Mesothelial cell of epicardium (in vitro differentiated cells): Measurements from ENCODE around the gene DDX20. TPM values are rescaled to one million over a fixed set of nuclear protein-coding genes. Genes with fewer than 3 reads are reported as not detected.

ENCODE experiments used
- DNase-seq, 2 experiments: peaks; one replicate each; pipeline ENCODE4 v3.0.0; 2021; ENCODE audit warnings: low spot score in 2 of 2; ENCODE audit not compliant: unreplicated experiment in 2 of 2
- H3K27ac Mint-ChIP-seq: 2 replicates; pipeline ENCODE4 v1.8.0; 2021; ENCODE audit warnings: mixed read lengths
- H3K27me3 Mint-ChIP-seq: 2 replicates; pipeline ENCODE4 v1.8.0; 2021; ENCODE audit warnings: low read depth, mixed read lengths
- H3K36me3 Mint-ChIP-seq: 2 replicates; pipeline ENCODE4 v1.8.0; 2021; ENCODE audit warnings: mixed read lengths
- H3K4me1 Mint-ChIP-seq: 2 replicates; pipeline ENCODE4 v1.8.0; 2021; ENCODE audit warnings: mixed read lengths
- H3K4me3 Mint-ChIP-seq: 2 replicates; pipeline ENCODE4 v1.8.0; 2021; ENCODE audit warnings: mild to moderate bottlenecking, moderate library complexity, mixed read lengths
- H3K9me3 Mint-ChIP-seq: 2 replicates; pipeline ENCODE4 v1.8.0; 2021; ENCODE audit warnings: mixed read lengths
- total RNA-seq: library from RNA; stranded (reverse); gene quantifications from 3 replicates; pipeline ENCODE4 v1.2.1, GENCODE V29; 2021
- TF ChIP-seq, protein P1 (sequence below): fragments of 200-600 bp; sonication (generic); IDR thresholded peaks from one replicate; pipeline ENCODE4 v1.5.0; 2021; ENCODE audit warnings: antibody characterized with exemption; ENCODE audit not compliant: unreplicated experiment

The DDX20 gene
- total RNA-seq, 1 donor from 2014 or later = 16.5 TPM

DNA sequence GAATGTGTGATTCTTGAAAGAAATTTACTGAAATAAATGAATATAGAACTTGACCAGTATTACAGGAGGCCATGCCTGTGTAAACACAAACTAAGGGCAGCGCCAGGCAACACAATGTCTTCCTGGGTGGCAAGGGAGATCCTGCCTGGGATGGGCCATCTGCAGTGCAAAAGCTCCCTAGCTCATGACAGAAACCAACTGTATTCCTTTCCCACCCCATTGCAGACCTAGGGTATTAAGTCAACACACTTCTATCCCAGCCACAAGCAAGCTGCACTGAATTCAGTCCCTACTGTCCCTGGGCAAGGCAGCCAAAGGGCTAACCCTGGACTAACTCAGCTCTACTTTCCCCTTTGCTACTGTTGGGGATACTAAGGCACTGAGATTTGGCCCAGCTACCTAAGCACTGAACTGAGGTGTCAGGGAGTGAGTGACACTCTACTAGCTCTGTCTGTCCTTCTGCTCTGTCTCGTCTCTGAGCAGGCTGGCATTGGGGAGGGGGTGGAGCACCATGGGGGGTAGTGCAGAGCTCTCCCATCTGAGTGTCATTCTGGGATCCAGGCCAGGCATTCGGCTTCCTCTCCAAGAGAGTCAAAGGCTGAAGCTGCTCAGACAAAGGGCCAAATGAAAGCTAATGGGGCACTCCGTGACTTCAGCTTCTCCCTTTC is 19.0 kb upstream of the DDX20 start:
- Mint-ChIP-seq H3K4me1 (peaks cover 17% of the 10 kb centered on the region), H3K27ac (no peak overlapping the region), H3K27me3 (peaks cover 42% of the 10 kb centered on the region), H3K4me3 (no peak overlapping the region), H3K36me3 (no peaks in the 10 kb centered on the region), H3K9me3 (no peaks in the 10 kb centered on the region)
- no peak for DNase-seq
- TF ChIP-seq, protein P1, sequence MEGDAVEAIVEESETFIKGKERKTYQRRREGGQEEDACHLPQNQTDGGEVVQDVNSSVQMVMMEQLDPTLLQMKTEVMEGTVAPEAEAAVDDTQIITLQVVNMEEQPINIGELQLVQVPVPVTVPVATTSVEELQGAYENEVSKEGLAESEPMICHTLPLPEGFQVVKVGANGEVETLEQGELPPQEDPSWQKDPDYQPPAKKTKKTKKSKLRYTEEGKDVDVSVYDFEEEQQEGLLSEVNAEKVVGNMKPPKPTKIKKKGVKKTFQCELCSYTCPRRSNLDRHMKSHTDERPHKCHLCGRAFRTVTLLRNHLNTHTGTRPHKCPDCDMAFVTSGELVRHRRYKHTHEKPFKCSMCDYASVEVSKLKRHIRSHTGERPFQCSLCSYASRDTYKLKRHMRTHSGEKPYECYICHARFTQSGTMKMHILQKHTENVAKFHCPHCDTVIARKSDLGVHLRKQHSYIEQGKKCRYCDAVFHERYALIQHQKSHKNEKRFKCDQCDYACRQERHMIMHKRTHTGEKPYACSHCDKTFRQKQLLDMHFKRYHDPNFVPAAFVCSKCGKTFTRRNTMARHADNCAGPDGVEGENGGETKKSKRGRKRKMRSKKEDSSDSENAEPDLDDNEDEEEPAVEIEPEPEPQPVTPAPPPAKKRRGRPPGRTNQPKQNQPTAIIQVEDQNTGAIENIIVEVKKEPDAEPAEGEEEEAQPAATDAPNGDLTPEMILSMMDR = no peak

DNA sequence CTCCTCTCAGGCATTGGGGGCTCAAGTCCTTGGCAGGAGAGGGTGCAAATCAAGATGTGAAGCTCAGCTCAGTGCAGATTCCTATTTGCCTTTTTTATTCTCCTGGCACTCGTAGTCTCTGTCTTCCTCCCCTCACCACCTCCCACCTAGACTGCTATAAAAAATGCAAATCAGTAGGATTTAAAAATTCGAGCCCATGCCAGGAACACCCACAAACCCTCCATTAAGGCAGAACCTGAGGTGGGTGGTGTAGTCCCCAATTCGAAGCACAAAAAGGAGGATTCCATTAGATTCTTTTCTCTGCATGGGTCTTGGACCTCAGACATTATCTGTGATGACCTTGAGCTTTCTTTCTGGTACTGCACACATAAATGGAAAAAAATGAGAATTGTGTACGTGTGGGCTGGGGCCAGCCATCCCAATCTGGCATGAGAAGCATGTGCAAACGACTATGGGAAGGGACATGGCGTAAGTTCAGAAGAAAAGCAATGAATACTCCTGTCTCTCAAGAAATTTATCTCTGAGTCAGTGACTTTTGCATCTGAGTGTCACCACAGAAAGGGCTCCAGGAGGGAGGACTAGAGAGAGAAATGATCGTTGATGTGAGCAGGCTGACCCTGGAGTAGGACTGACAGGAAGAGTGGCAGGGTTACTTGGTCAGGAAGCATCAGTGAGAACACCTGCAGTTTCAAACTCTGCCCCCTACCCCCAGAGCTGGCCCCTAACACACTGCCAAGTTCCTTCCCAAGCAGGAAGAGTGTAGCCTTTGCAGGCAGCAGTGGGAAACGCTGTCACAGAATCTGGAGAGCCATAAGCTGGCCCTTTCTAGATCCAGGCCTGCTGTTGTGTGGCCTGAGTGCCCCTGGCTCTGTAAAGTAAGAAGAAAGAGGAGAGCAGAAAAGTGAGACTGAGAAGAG is 18.2 kb upstream of the DDX20 start:
- H3K27ac Mint-ChIP-seq = no peak overlapping the region
- H3K4me3 Mint-ChIP-seq = peak overlapping the region; percentile 74
- TF ChIP-seq, protein P1 = no peak
- no peaks in the 10 kb centered on the region for H3K36me3 Mint-ChIP-seq
- H3K9me3 Mint-ChIP-seq = no peaks in the 10 kb centered on the region
- peaks cover 44% of the 10 kb centered on the region for H3K27me3 Mint-ChIP-seq
- DNase-seq = no peak
- H3K4me1 Mint-ChIP-seq = peaks cover 17% of the 10 kb centered on the region

DNA sequence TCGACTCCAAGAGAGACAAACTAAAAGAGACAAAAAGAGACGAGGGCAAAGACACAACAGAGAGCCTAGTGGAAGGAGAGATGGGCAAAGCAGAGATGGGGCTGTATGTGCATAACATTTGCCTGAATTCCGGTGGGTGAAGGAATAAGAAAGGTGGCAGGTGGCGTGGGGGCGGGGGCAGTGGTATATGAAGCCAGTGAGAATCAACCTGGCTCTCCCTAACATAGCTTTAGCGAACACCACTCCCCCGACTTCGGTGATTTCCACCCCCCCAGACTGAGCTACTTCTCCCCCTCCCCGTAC is 17.6 kb upstream of the DDX20 start:
- TF ChIP-seq, protein P1 = no peak
- Mint-ChIP-seq H3K4me3 (peak overlapping the region; percentile 74), H3K27me3 (peaks cover 44% of the 10 kb centered on the region), H3K4me1 (peaks cover 17% of the 10 kb centered on the region), H3K27ac (no peak overlapping the region), H3K36me3 (no peaks in the 10 kb centered on the region), H3K9me3 (no peaks in the 10 kb centered on the region)
- no peak for DNase-seq

DNA sequence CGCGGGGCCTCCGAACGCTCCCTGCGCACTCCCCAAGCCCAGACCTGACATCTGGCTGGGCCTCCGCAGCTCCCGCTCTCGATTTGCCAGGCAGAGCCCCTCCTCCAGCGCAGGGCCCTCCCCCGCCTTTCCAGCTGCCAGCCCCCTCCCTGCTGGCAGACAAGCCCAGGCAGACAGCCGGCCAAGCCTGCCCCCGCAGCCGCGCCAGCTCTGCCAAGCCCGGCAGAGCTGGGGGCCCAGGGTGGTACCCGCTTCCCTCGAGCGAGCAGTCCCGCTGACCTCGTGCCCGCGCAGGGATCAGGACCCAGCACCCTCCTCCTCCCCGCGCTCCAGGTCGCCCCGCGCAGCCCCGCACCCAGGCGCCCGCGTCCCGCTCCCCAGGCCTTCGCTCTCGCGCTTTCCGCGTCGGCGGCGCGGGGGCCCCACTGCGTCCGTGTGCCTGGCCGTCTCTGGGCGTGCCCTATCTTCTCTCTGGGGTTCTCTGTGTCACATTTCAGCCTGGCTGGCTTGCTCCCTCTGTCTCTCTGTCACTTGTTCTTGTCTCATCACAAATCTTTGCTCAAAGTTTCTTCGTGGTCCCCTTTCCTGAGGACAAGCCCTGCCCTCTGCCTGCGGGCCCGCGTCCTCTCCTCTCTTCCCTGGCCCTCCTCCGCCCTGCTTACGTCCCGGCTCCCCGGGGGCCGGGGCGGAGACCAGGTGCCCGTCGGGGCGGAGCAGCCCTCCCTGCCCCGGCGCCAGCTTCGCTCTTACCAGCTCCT is 17.1 kb upstream of the DDX20 start:
- DNase-seq = no peak
- TF ChIP-seq, protein P1 = no peak
- peaks cover 17% of the 10 kb centered on the region for H3K4me1 Mint-ChIP-seq
- peak overlapping the region; percentile 74 for H3K4me3 Mint-ChIP-seq
- no peak overlapping the region for H3K27ac Mint-ChIP-seq
- H3K27me3 Mint-ChIP-seq = peaks cover 46% of the 10 kb centered on the region
- no peaks in the 10 kb centered on the region for H3K9me3 Mint-ChIP-seq
- no peaks in the 10 kb centered on the region for H3K36me3 Mint-ChIP-seq

DNA sequence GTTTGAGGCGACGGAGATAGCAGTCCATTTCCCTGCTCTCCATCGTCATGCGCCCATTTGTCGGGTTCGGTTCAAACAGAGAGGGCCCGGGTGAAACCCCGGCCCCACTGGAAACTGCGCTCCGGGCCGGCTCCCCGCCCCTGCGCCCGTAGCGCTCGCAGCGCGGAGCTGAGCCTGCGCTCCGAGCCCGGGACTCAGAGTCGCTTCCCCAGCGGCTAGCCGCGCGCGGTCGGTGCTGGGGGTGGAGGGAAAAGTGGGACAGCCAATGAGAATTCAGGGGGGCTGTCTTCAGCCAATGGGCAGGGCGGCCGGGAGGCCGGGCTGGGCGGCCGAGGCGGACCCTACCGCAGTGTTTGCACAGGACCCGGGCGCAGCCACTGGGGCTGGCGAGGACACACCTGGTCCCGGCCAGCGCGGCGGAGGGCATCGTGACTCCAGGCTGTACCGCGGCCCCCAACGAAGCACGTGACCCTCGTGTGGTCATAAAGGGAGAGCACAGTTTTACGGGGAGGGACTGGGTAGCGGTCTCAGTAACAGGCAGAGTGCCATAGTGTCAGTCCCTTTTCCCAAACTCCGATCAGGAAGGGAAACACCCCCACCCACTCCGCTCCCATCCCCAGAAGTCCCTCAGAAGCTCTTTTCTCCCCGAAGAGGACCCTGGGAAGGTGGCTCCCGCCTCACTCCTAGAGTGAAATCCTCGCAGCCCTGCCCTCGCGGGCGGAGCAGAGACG is 16.3 kb upstream of the DDX20 start, which contains the start of gene INKA2:
TSS of gene INKA2 (minus strand) at position 202 of the 731 bp plus-strand sequence. CDS start at position 49, 153 bp downstream.
- peak; percentile 42 to 64 for DNase-seq
- H3K27me3 Mint-ChIP-seq = peaks cover 52% of the 10 kb centered on the region
- TF ChIP-seq, protein P1 = no peak
- peaks cover 17% of the 10 kb centered on the region for H3K4me1 Mint-ChIP-seq
- peak within 1 kb of the TSS; percentile 78 for H3K27ac Mint-ChIP-seq
- peak within 1 kb of the TSS; percentile 74 for H3K4me3 Mint-ChIP-seq
- H3K9me3 Mint-ChIP-seq = no peaks in the 10 kb centered on the region
- no peaks in the 10 kb centered on the region for H3K36me3 Mint-ChIP-seq
